ENCODE data around the gene TSPAN16. TPM values are rescaled to one million over a fixed set of nuclear protein-coding genes. Genes with fewer than 3 reads are reported as not detected.

TSPAN16 gene
- total RNA-seq, 1 experiment from 2014 or later, result not detected

GRCh38 chr19:11261431-11261970 is 34.5 kb upstream of the TSPAN16 start:
- H3K56ac ChIP-seq (ENCODE audit: insufficient read length, low read depth, low read length), result no peak overlapping the region
- no peak overlapping the region for H2AFZ ChIP-seq (ENCODE audit: low read length)

More at GRCh38 chr19:11261431-11261970, 34.5 kb upstream of the TSPAN16 start:
- Histone ChIP-seq H3K79me1 (ENCODE audit: insufficient read depth, low read depth, low read length, poor library complexity, severe bottlenecking) (no peaks in the 10 kb centered on the region), H3K4me2 (ENCODE audit: insufficient read depth, insufficient read length, low read length) (peak overlapping the region; percentile 52), H3K27me3 (ENCODE audit: insufficient read depth, low read length) (no peaks in the 10 kb centered on the region), H3K9ac (ENCODE audit: extremely low read depth, insufficient read length, low read length) (peak overlapping the region; percentile 67), H3K23me2 (ENCODE audit: insufficient read length, low read depth, low read length, poor library complexity, severe bottlenecking) (peaks cover 9% of the 10 kb centered on the region), H2BK120ac (ENCODE audit: low read depth, low read length, poor library complexity, severe bottlenecking) (no peak overlapping the region), H2BK20ac (ENCODE audit: low read depth, low read length, poor library complexity, severe bottlenecking) (no peak overlapping the region), H3K4me1 (ENCODE audit: insufficient read depth, low read length) (no peaks in the 10 kb centered on the region), H4K20me1 (ENCODE audit: control insufficient read depth, insufficient read depth, insufficient read length) (no peaks in the 10 kb centered on the region), H3K27ac (ENCODE audit: insufficient read length, low read depth, low read length) (no peak overlapping the region), H3K14ac (ENCODE audit: insufficient read depth, low read length) (peak overlapping the region; percentile 85; the same call in 1 of the 2 replicates), H3K9me3 (ENCODE audit: control insufficient read depth, low read depth, low read length) (no peaks in the 10 kb centered on the region), H4K91ac (ENCODE audit: insufficient read length, low read depth, low read length) (no peak overlapping the region), H3K23ac (ENCODE audit: insufficient read length, low read depth, low read length) (no peak overlapping the region), H3K4ac (ENCODE audit: low read depth, low read length) (no peak overlapping the region), H2AK5ac (ENCODE audit: insufficient read length, low read length) (no peak overlapping the region), H4K5ac (ENCODE audit: insufficient read length, low read depth, low read length) (no peak overlapping the region), H3T11ph (ENCODE audit: low read length) (no peak overlapping the region), H2BK5ac (ENCODE audit: insufficient read length, low read length) (no peak overlapping the region), H2BK15ac (ENCODE audit: low read depth, low read length) (no peak overlapping the region), H3K18ac (ENCODE audit: insufficient read length, low read depth, low read length) (no peak overlapping the region), H2BK12ac (ENCODE audit: insufficient read length, low read depth, low read length) (no peak overlapping the region), H3K79me2 (ENCODE audit: insufficient read depth, low read length) (peaks cover 2% of the 10 kb centered on the region; the same call in 1 of the 2 replicates), H4K8ac (replicated peaks; ENCODE audit: insufficient read length, low read depth, low read length) (no peak overlapping the region)
- no peaks in the 10 kb centered on the region for H3K27me3 Mint-ChIP-seq (ENCODE audit: low read depth)
- no peaks in the 10 kb centered on the region; a peak in 1 of 7 replicates for H3K36me3 Mint-ChIP-seq (ENCODE audit: insufficient read depth in 1 of 3, low read depth in 3 of 3)
- peaks cover 12 to 26% of the 10 kb centered on the region in 2 experiments for H3K4me1 Mint-ChIP-seq
- H3K27ac Mint-ChIP-seq, result no peak overlapping the region
- WGBS (ENCODE audit: extremely low coverage, insufficient read length, low lambda C conversion rate), result no CpG with 5 or more reads among the region's 18 CpGs
- peak overlapping the region; percentile 67 to 81 for H3K4me3 Mint-ChIP-seq
- H3K9me3 Mint-ChIP-seq, result no peaks in the 10 kb centered on the region
- TF ChIP-seq, protein P1, sequence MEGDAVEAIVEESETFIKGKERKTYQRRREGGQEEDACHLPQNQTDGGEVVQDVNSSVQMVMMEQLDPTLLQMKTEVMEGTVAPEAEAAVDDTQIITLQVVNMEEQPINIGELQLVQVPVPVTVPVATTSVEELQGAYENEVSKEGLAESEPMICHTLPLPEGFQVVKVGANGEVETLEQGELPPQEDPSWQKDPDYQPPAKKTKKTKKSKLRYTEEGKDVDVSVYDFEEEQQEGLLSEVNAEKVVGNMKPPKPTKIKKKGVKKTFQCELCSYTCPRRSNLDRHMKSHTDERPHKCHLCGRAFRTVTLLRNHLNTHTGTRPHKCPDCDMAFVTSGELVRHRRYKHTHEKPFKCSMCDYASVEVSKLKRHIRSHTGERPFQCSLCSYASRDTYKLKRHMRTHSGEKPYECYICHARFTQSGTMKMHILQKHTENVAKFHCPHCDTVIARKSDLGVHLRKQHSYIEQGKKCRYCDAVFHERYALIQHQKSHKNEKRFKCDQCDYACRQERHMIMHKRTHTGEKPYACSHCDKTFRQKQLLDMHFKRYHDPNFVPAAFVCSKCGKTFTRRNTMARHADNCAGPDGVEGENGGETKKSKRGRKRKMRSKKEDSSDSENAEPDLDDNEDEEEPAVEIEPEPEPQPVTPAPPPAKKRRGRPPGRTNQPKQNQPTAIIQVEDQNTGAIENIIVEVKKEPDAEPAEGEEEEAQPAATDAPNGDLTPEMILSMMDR (conservative IDR thresholded peaks at IDR 0.05), result no peak
- DNase-seq, result no peak

All from H9 (cell line).